PC-3 (cell line): ENCODE results near the gene TECPR2.

Experiments used
- CTCF ChIP-seq: fragments of 300-600 bp; sonication (generic); conservative IDR thresholded peaks from 2 replicates; pipeline ENCODE4 v1.5.1; 2017; ENCODE audit warnings: antibody characterized with exemption, low read depth, mild to moderate bottlenecking, low read length
- EZH2 ChIP-seq: fragments of 300-600 bp; sonication (generic); IDR thresholded peaks from one replicate; pipeline ENCODE4 v1.6.1; 2017; ENCODE audit warnings: antibody characterized with exemption, mild to moderate bottlenecking, low read length; ENCODE audit not compliant: unreplicated experiment

- TF ChIP-seq CTCF (no peak), EZH2 (no peak)
Observed at GRCh38 chr14:102454711-102455110, 92.0 kb downstream of the TECPR2 start.
